Mesothelial cell of epicardium (in vitro differentiated cells): ENCODE data around the gene CAMKMT. TPM values are rescaled to one million over a fixed set of nuclear protein-coding genes. Genes with fewer than 3 reads are reported as not detected.

ENCODE experiments used
- DNase-seq, 2 experiments: peaks; one replicate each; pipeline ENCODE4 v3.0.0; 2021; ENCODE audit warnings: low spot score in 2 of 2; ENCODE audit not compliant: unreplicated experiment in 2 of 2
- H3K27ac Mint-ChIP-seq: 2 replicates; pipeline ENCODE4 v1.8.0; 2021; ENCODE audit warnings: mixed read lengths
- H3K27me3 Mint-ChIP-seq: 2 replicates; pipeline ENCODE4 v1.8.0; 2021; ENCODE audit warnings: low read depth, mixed read lengths
- H3K36me3 Mint-ChIP-seq: 2 replicates; pipeline ENCODE4 v1.8.0; 2021; ENCODE audit warnings: mixed read lengths
- H3K4me1 Mint-ChIP-seq: 2 replicates; pipeline ENCODE4 v1.8.0; 2021; ENCODE audit warnings: mixed read lengths
- H3K4me3 Mint-ChIP-seq: 2 replicates; pipeline ENCODE4 v1.8.0; 2021; ENCODE audit warnings: mild to moderate bottlenecking, moderate library complexity, mixed read lengths
- H3K9me3 Mint-ChIP-seq: 2 replicates; pipeline ENCODE4 v1.8.0; 2021; ENCODE audit warnings: mixed read lengths
- total RNA-seq: library from RNA; stranded (reverse); gene quantifications from 3 replicates; pipeline ENCODE4 v1.2.1, GENCODE V29; 2021
- TF ChIP-seq, protein P1 (sequence below): fragments of 200-600 bp; sonication (generic); IDR thresholded peaks from one replicate; pipeline ENCODE4 v1.5.0; 2021; ENCODE audit warnings: antibody characterized with exemption; ENCODE audit not compliant: unreplicated experiment

Gene CAMKMT
- 8.3 to 11.3 TPM (median 8.6 TPM) in 3 replicates for total RNA-seq

DNA sequence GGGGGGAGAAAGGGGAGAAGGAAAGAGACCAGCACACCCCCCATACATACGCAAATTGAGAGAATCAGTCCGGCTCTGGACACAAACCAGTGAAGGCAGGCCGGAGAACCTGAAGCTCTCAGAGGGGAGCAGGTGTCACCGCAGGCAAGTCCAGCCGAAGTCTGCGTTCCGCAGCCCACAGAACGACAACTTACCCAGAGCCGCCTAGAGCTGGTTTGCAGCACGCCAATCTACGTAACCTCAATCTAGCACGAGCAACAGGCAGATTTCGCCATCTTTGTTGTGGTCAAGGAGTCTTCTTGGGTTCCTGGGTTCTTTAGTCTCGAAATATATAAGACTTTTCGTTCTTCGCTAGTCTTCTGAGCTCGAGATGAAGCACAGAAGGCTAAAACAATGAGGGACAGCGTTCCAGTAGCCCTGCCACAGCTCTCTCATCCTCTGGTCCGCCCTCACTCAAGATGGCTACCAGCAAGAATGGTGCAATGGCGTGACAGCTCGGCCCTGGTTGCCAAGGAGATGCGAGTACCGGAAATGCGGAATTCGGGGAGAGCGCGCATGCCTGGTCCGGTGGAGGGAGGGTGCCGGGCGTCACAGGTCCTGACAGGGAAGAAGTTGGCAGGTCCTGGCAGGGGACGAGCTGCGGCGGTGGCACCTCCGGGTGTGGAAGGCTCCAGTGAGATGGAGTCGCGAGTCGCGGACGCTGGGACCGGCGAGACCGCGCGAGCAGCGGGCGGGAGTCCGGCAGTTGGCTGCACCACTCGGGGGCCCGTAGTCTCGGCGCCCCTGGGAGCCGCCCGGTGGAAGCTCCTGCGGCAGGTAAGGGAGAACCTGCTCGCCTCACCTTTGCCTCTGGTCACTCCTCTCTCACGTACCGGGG lies at the start of gene CAMKMT, which contains the start of gene PREPL:
TSS of gene CAMKMT (plus strand) at position 618 of the 877 bp plus-strand sequence.
TSS of gene PREPL (minus strand) at position 165 of the 877 bp plus-strand sequence. CDS start 15,152 bp downstream, outside the sequence.
- H3K4me1 Mint-ChIP-seq, result peaks cover 23% of the 10 kb centered on the region
- no peaks in the 10 kb centered on the region for H3K27me3 Mint-ChIP-seq
- peak within 1 kb of the TSS; percentile 91 for H3K4me3 Mint-ChIP-seq
- peak; percentile 97 to 99 for DNase-seq
- TF ChIP-seq, protein P1, sequence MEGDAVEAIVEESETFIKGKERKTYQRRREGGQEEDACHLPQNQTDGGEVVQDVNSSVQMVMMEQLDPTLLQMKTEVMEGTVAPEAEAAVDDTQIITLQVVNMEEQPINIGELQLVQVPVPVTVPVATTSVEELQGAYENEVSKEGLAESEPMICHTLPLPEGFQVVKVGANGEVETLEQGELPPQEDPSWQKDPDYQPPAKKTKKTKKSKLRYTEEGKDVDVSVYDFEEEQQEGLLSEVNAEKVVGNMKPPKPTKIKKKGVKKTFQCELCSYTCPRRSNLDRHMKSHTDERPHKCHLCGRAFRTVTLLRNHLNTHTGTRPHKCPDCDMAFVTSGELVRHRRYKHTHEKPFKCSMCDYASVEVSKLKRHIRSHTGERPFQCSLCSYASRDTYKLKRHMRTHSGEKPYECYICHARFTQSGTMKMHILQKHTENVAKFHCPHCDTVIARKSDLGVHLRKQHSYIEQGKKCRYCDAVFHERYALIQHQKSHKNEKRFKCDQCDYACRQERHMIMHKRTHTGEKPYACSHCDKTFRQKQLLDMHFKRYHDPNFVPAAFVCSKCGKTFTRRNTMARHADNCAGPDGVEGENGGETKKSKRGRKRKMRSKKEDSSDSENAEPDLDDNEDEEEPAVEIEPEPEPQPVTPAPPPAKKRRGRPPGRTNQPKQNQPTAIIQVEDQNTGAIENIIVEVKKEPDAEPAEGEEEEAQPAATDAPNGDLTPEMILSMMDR, result no peak
- H3K27ac Mint-ChIP-seq, result peak within 1 kb of the TSS; percentile 100
- H3K36me3 Mint-ChIP-seq, result no peaks in the 10 kb centered on the region
- no peaks in the 10 kb centered on the region for H3K9me3 Mint-ChIP-seq

DNA sequence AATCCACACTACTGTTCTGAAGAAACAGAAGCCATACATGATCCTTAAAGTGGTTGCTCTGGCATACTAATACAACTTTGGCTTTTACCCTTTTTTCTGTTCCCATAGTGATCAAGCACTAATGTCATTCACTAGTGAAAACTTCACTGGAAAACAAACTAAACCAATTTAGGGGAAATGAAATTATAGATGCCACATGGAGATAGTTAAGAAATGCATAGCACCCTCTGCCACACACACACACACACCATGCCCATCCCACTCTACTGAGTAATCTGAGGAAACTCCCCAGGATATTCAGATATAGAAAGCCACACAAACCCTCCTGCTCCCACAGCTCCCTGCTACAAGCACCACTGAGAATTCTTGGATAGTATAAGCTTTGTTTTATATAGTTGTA lies 47.4 kb upstream of the CAMKMT start:
- Mint-ChIP-seq H3K9me3 (peaks cover 28% of the 10 kb centered on the region), H3K4me3 (no peak overlapping the region), H3K27ac (no peak overlapping the region), H3K4me1 (no peaks in the 10 kb centered on the region), H3K27me3 (no peaks in the 10 kb centered on the region), H3K36me3 (peaks cover 66% of the 10 kb centered on the region)
- no peak for DNase-seq
- TF ChIP-seq, protein P1, result no peak

DNA sequence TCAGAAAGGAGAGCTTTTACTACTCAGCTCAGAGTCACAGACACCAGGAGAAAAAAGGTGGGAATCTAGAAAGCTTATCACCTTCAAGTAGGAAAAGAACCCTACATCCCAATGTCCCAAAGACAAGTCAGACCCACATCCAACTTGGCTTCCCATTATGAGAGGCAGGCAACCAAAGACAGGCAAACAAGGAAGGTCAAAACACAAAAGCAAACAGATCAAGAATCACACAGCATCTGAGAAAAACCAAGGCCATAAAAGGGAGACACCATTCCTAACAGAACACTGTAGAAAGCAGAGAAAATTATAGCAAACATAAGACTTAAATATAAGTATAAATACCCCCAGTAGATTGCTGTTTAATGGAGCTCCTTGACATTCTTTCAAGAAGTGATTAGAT lies 45.8 kb upstream of the CAMKMT start:
- TF ChIP-seq, protein P1, result no peak
- H3K9me3 Mint-ChIP-seq, result peaks cover 20% of the 10 kb centered on the region
- H3K4me1 Mint-ChIP-seq, result no peaks in the 10 kb centered on the region
- H3K27ac Mint-ChIP-seq, result no peak overlapping the region
- no peak overlapping the region for H3K4me3 Mint-ChIP-seq
- DNase-seq, result no peak
- H3K27me3 Mint-ChIP-seq, result no peaks in the 10 kb centered on the region
- peaks cover 59% of the 10 kb centered on the region for H3K36me3 Mint-ChIP-seq

DNA sequence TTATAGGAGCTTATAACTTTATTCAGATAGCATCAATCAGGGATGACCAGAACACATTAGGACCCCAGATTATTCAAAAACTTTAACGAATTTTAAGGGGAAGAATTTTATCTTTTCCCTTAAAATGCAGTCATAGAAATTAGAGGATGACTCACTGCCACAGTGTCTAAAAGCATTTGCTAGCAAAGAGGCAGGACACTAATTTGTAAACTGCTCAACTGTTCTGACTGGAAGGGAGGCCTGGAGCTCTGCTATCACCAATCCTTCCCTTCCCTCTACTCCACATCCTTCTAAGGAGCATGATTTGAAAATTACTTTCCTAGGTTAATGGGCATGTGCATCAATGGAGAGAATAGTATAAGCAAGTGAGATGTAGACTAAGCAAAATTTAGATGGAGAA lies 40.9 kb upstream of the CAMKMT start:
- H3K27ac Mint-ChIP-seq, result no peak overlapping the region
- H3K4me1 Mint-ChIP-seq, result no peaks in the 10 kb centered on the region
- no peak overlapping the region for H3K4me3 Mint-ChIP-seq
- TF ChIP-seq, protein P1, result no peak
- H3K36me3 Mint-ChIP-seq, result peaks cover 48% of the 10 kb centered on the region
- no peak for DNase-seq
- H3K9me3 Mint-ChIP-seq, result no peaks in the 10 kb centered on the region
- H3K27me3 Mint-ChIP-seq, result no peaks in the 10 kb centered on the region

DNA sequence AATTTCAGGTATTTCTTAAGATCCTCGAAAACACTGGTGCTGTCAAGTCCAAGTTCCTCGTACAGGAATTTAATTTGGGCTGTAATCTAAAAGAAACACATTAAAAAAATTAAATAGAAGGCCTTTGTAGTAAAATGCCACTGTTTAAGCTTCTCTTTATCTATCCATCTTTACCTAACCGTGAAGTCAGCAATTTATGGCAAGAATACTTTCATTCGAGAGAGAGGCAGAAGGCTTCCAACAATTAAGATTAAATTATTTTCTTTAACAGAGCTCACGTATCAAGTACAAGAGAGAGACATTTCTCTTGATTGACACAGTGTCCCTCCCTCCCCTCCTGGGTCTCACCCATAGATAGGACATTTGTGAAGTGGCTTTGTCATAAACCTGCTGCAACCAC lies 40.4 kb upstream of the CAMKMT start:
- Mint-ChIP-seq H3K4me1 (no peaks in the 10 kb centered on the region), H3K9me3 (no peaks in the 10 kb centered on the region), H3K27me3 (no peaks in the 10 kb centered on the region), H3K4me3 (no peak overlapping the region), H3K27ac (no peak overlapping the region), H3K36me3 (peaks cover 45% of the 10 kb centered on the region)
- DNase-seq, result no peak
- TF ChIP-seq, protein P1, result no peak
